ENCODE data around the gene SERPINE1.
A peak's percentile ranks its signal among the peaks of the same experiment; 100 is the strongest.
"Not testable (repeated sequence)": the region's sequence is repeated elsewhere in the genome, so short reads cannot be mapped to it uniquely, and the experiment has no call there.

SERPINE1 gene

GRCh38 chr7:101124376-101125056, 2.4 kb upstream of the SERPINE1 start:
- no peak for DNase-seq

DNA sequence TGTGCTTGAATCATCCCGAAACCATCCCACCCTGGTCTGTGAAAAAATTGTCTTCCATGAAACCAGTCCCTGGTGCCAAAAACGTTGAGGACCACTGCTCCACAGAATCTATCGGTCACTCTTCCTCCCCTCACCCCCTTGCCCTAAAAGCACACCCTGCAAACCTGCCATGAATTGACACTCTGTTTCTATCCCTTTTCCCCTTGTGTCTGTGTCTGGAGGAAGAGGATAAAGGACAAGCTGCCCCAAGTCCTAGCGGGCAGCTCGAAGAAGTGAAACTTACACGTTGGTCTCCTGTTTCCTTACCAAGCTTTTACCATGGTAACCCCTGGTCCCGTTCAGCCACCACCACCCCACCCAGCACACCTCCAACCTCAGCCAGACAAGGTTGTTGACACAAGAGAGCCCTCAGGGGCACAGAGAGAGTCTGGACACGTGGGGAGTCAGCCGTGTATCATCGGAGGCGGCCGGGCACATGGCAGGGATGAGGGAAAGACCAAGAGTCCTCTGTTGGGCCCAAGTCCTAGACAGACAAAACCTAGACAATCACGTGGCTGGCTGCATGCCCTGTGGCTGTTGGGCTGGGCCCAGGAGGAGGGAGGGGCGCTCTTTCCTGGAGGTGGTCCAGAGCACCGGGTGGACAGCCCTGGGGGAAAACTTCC, 784 bp upstream of the SERPINE1 start:
- no peak for DNase-seq

DNA sequence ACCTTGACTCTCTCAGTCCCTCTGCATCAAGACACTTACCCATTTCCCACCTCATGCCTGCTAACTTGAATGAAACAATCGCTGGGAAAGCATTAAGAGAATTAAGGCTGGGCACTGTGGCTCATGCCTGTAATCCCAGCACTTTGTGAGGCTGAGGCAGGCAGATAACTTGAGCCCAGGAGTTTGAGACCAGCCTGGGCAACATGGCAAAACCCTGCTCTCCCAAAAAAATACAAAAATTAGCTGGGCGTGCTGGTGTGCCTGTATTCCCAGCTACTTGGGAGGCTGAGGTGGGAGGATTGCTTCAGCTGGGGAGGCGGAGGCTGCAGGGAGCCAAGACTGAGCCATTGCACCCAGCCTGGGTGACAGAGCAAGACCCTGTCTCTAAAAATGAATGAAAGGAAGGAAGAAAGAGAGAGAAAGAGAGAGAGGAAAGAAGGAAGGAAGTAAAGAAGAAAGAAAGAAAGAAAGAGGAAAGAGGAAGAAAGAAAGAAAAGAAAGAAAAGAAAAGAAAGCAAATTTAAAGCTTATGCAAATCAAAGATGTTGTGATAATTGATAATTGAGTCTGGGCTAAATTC, 646 bp downstream of the SERPINE1 start:
- DNase-seq: no peak

DNA sequence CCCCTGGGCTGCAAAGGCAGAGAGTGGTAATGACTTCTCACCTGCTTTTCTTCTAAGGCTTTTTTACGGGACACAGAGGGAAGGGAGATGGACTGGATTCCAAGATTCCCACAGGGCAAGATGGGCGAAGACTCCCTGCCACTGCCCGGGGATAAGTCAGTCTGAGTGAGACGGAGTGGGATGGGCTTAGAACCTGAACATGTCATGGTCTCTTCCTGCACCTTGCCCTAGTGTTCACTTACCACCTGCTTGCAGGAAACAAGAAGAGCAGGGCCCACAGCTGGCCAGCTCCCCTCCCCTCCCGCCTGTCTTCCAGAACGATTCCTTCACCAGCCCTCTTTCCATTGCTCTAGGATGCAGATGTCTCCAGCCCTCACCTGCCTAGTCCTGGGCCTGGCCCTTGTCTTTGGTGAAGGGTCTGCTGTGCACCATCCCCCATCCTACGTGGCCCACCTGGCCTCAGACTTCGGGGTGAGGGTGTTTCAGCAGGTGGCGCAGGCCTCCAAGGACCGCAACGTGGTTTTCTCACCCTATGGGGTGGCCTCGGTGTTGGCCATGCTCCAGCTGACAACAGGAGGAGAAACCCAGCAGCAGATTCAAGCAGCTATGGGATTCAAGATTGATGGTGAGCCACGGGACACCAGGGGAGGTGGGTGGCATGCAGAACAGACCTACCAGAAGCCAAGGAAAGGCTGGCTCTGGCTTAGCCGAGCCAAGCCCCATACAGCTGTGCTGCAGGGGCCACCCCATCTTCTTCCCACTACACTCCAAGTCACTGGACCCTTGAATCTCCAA, 1.3 kb downstream of the SERPINE1 start:
- DNase-seq: no peak

- DNase-seq: no peak
Observed at GRCh38 chr7:101129603-101130117, 2.8 kb downstream of the SERPINE1 start.

GRCh38 chr7:101132626-101133600, 6.0 kb downstream of the SERPINE1 start:
- DNase-seq: not testable (repeated sequence)

- no peak for DNase-seq
Observed at GRCh38 chr7:101133621-101134398, 6.9 kb downstream of the SERPINE1 start.

GRCh38 chr7:101134399-101134980, 7.6 kb downstream of the SERPINE1 start:
- no peak for DNase-seq

GRCh38 chr7:101137651-101138212, 10.8 kb downstream of the SERPINE1 start:
- DNase-seq: no peak

GRCh38 chr7:101138213-101138870, 11.4 kb downstream of the SERPINE1 start:
- DNase-seq: peak; percentile 91

GRCh38 chr7:101140339-101140699, 13.4 kb downstream of the SERPINE1 start:
- no peak for DNase-seq

DNA sequence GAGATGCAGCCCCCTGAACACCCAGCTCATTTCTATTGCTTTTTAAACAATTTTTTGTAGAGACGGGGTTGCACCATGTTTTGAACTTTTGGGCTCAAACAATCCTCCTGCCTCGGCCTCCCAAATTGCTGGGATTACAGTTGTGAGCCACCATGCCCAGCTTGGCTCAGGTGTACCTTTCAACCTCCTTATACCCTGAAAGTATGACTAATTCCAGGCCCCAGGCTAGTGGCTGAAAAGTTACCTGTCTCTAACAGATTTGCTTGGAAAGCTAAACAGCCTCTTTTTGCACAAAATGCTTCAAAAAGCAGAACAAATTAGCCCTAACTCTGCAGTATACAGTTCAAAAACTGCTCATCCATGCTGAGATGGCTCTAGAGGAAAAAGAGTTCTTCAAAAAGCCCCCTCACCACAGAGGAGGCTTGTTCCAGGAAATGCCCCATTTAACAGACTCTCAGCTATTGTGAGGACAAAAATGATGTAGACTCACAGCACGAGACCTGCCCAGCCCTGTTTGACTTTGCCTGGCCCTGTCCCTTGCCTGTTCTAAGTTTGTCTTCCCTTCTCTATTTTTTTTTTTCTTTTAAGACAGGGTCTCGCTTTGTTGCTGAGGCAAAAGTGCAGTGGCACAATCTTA, 14.0 kb downstream of the SERPINE1 start:
- DNase-seq: no peak

GRCh38 chr7:101151908-101152651, 25.2 kb downstream of the SERPINE1 start:
- no peak for DNase-seq

GRCh38 chr7:101153969-101154692, 27.2 kb downstream of the SERPINE1 start, which contains the start of gene AP1S1:
TSS of gene AP1S1 (plus strand) at chr7:101154476. CDS start at chr7:101154515, 39 bp downstream.
- DNase-seq: peak; percentile 94

DNA sequence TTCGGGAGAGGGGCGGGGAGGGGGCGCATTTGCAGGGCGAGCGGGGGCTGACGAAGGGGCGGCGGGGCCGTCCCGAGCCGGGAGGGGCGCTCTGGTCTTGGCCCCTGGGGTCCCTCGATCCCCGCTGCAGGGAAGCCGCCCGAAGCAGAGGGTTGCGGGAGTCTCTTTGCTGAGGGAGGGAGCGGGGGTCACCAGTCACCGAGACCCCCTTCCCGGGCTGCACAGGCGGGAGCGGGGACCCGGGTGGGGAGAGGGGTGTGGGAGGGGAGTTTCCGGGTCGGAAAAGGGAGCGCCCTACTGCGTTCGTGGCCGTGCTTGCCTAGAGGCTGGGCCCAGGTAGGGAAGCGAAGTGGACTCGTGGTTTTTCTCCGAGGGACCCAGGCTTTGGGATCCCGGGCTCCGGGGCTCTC, 27.8 kb downstream of the SERPINE1 start:
- DNase-seq: no peak

GRCh38 chr7:101155303-101155702, 28.4 kb downstream of the SERPINE1 start:
- DNase-seq: no peak

DNA sequence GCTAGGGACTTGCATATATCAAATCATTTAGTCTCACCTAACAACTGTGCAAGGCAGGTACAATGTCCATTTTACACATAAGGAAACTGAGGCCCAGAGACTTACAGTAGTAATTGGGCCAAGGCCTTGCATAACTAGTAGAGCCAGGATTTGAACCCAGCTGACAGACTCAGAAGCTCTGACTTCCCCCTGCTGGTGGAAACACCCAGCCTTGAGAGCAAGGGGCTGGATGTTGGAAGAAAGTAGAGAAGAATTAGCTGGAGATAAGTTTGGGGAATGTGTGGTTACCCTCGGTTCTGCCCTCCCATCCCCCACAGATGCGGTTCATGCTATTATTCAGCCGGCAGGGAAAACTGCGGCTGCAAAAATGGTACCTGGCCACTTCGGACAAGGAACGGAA, 29.4 kb downstream of the SERPINE1 start:
- DNase-seq: no peak
